HEK293 (cell line): ENCODE measurements around the gene SMTNL1.

ENCODE experiments used
- BCL11A ChIP-seq: fragments of 450-650 bp; formaldehyde crosslinking; IDR thresholded peaks from 2 replicates; pipeline ENCODE4 v1.5.1; 2016; ENCODE audit warnings: low read depth, missing biosample characterization, missing genetic modification characterization
- BCL6B ChIP-seq: fragments of 450-650 bp; formaldehyde crosslinking; IDR thresholded peaks from 2 replicates; pipeline ENCODE4 v1.5.1; 2017; ENCODE audit warnings: missing biosample characterization, missing genetic modification characterization
- ELK4 ChIP-seq: IDR thresholded peaks from 2 replicates; pipeline ENCODE4 v1.6.1; 2011; ENCODE audit warnings: mild to moderate bottlenecking, low read depth, low read length, borderline replicate concordance
- HIC1 ChIP-seq: fragments of 450-650 bp; formaldehyde crosslinking; IDR thresholded peaks from 2 replicates; pipeline ENCODE4 v1.5.1; 2016; ENCODE audit warnings: missing biosample characterization, missing genetic modification characterization
- HOXD13 ChIP-seq: sonication (generic); formaldehyde crosslinking; IDR thresholded peaks from 2 replicates; pipeline ENCODE4 v1.8.0; 2022; ENCODE audit warnings: missing genetic modification reagents, borderline replicate concordance
- IKZF3 ChIP-seq: fragments of 450-650 bp; IDR thresholded peaks from 2 replicates; pipeline ENCODE4 v1.5.0; 2018; ENCODE audit warnings: missing biosample characterization, mild to moderate bottlenecking, missing genetic modification characterization, moderate library complexity
- KLF10 ChIP-seq: fragments of 450-650 bp; IDR thresholded peaks from 2 replicates; pipeline ENCODE4 v1.5.1; 2018; ENCODE audit warnings: missing biosample characterization, mild to moderate bottlenecking, missing genetic modification characterization
- KLF17 ChIP-seq: fragments of 450-650 bp; formaldehyde crosslinking; IDR thresholded peaks from 2 replicates; pipeline ENCODE4 v1.5.1; 2016; ENCODE audit warnings: missing biosample characterization, missing genetic modification characterization
- OSR2 ChIP-seq: fragments of 450-650 bp; formaldehyde crosslinking; IDR thresholded peaks from 2 replicates; pipeline ENCODE4 v1.5.1; 2016; ENCODE audit warnings: missing biosample characterization, missing genetic modification characterization
- PATZ1 ChIP-seq: fragments of 450-650 bp; formaldehyde crosslinking; IDR thresholded peaks from 2 replicates; pipeline ENCODE4 v1.5.1; 2016; ENCODE audit warnings: missing biosample characterization, missing genetic modification characterization
- TCF7L2 ChIP-seq: IDR thresholded peaks from 2 replicates; pipeline ENCODE4 v1.6.1; 2011; ENCODE audit warnings: low read depth, mild to moderate bottlenecking, inconsistent platforms, low read length, moderate library complexity, borderline replicate concordance
- YY2 ChIP-seq: fragments of 450-650 bp; formaldehyde crosslinking; IDR thresholded peaks from 2 replicates; pipeline ENCODE4 v1.5.1; 2016; ENCODE audit warnings: missing biosample characterization, missing genetic modification characterization
- ZBTB17 ChIP-seq: fragments of 450-650 bp; formaldehyde crosslinking; IDR thresholded peaks from 2 replicates; pipeline ENCODE4 v1.5.1; 2016; ENCODE audit warnings: missing biosample characterization, missing genetic modification characterization
- ZBTB8A ChIP-seq: fragments of 450-650 bp; formaldehyde crosslinking; IDR thresholded peaks from 2 replicates; pipeline ENCODE4 v1.5.1; 2016; ENCODE audit warnings: missing biosample characterization, missing genetic modification characterization
- ZNF10 ChIP-seq: fragments of 450-650 bp; formaldehyde crosslinking; IDR thresholded peaks from 2 replicates; pipeline ENCODE4 v1.5.1; 2017; ENCODE audit warnings: missing biosample characterization, missing genetic modification characterization
- ZNF114 ChIP-seq: fragments of 450-650 bp; formaldehyde crosslinking; IDR thresholded peaks from 2 replicates; pipeline ENCODE4 v1.5.0; 2017; ENCODE audit warnings: missing biosample characterization, missing genetic modification characterization
- ZNF146 ChIP-seq: fragments of 450-650 bp; formaldehyde crosslinking; IDR thresholded peaks from 2 replicates; pipeline ENCODE4 v1.5.1; 2016; ENCODE audit warnings: missing biosample characterization, missing genetic modification characterization
- ZNF169 ChIP-seq: fragments of 450-650 bp; formaldehyde crosslinking; IDR thresholded peaks from 2 replicates; pipeline ENCODE4 v1.5.1; 2016; ENCODE audit warnings: missing biosample characterization, missing genetic modification characterization
- ZNF202 ChIP-seq: fragments of 450-650 bp; formaldehyde crosslinking; IDR thresholded peaks from 2 replicates; pipeline ENCODE4 v1.5.1; 2016; ENCODE audit warnings: missing biosample characterization, missing genetic modification characterization, borderline replicate concordance
- ZNF223 ChIP-seq: fragments of 450-650 bp; formaldehyde crosslinking; IDR thresholded peaks from 2 replicates; pipeline ENCODE4 v1.5.1; 2016; ENCODE audit warnings: missing biosample characterization, missing genetic modification characterization
- ZNF280C ChIP-seq: fragments of 450-650 bp; formaldehyde crosslinking; IDR thresholded peaks from 2 replicates; pipeline ENCODE4 v1.5.1; 2016; ENCODE audit warnings: missing biosample characterization, missing genetic modification characterization
- ZNF48 ChIP-seq: fragments of 450-650 bp; formaldehyde crosslinking; IDR thresholded peaks from 2 replicates; pipeline ENCODE4 v1.5.1; 2016; ENCODE audit warnings: missing biosample characterization, missing genetic modification characterization
- ZNF544 ChIP-seq: fragments of 450-650 bp; formaldehyde crosslinking; IDR thresholded peaks from 2 replicates; pipeline ENCODE4 v1.5.0; 2017; ENCODE audit warnings: missing biosample characterization, missing genetic modification characterization
- ZNF548 ChIP-seq: fragments of 450-650 bp; formaldehyde crosslinking; IDR thresholded peaks from 2 replicates; pipeline ENCODE4 v1.5.1; 2016; ENCODE audit warnings: missing biosample characterization, missing genetic modification characterization
- ZNF555 ChIP-seq: fragments of 450-650 bp; formaldehyde crosslinking; conservative IDR thresholded peaks from 2 replicates; pipeline ENCODE4 v1.5.1; 2017; ENCODE audit warnings: missing biosample characterization, mild to moderate bottlenecking, missing genetic modification characterization, inconsistent platforms
- ZNF629 ChIP-seq: fragments of 450-650 bp; formaldehyde crosslinking; IDR thresholded peaks from 2 replicates; pipeline ENCODE4 v1.5.1; 2017; ENCODE audit warnings: missing biosample characterization, missing genetic modification characterization
- ZNF768 ChIP-seq: fragments of 450-650 bp; formaldehyde crosslinking; IDR thresholded peaks from 2 replicates; pipeline ENCODE4 v1.5.1; 2018; ENCODE audit warnings: missing biosample characterization, mild to moderate bottlenecking, missing genetic modification characterization
- ZNF837 ChIP-seq: fragments of 450-650 bp; formaldehyde crosslinking; IDR thresholded peaks from 2 replicates; pipeline ENCODE4 v1.5.1; 2016; ENCODE audit warnings: missing biosample characterization, missing genetic modification characterization
- ZSCAN18 ChIP-seq: fragments of 450-650 bp; formaldehyde crosslinking; IDR thresholded peaks from 2 replicates; pipeline ENCODE4 v1.5.1; 2016; ENCODE audit warnings: missing biosample characterization, missing genetic modification characterization
- ZSCAN30 ChIP-seq: fragments of 450-650 bp; IDR thresholded peaks from 2 replicates; pipeline ENCODE4 v1.5.1; 2018; ENCODE audit warnings: missing biosample characterization, mild to moderate bottlenecking, missing genetic modification characterization, moderate library complexity

The SMTNL1 gene

GRCh38 chr11:57499413-57499982 lies 37.9 kb upstream of the SMTNL1 start (continued):
- TF ChIP-seq ZNF223 (tag by site-specific recombination): no peak
- TF ChIP-seq TCF7L2: no peak
- no peak for TF ChIP-seq ZNF146 (tag by site-specific recombination)
- no peak for TF ChIP-seq ZNF544 (tag by site-specific recombination)
- TF ChIP-seq ZNF114 (tag by site-specific recombination): no peak
- no peak for TF ChIP-seq HOXD13
- 0 out of 2 replicates have a peak, but pooled peaks have one; percentile 16 for TF ChIP-seq ZNF629 (tag by site-specific recombination)
- no peak for TF ChIP-seq HIC1 (tag by site-specific recombination)
- no peak for TF ChIP-seq ZNF48
- TF ChIP-seq KLF17 (tag by site-specific recombination): no peak
- TF ChIP-seq ZNF548: no peak
- TF ChIP-seq ZBTB8A (tag by site-specific recombination): 0 out of 2 replicates have a peak, but pooled peaks have one; percentile 26
- TF ChIP-seq ZSCAN30 (tag by site-specific recombination): no peak
- TF ChIP-seq ZNF202 (tag by site-specific recombination): no peak
- TF ChIP-seq YY2 (tag by site-specific recombination): no peak
- no peak for TF ChIP-seq OSR2
- peak; percentile 92 for TF ChIP-seq IKZF3
- TF ChIP-seq ZSCAN18 (tag by site-specific recombination): no peak
- peak; percentile 22; the same call in 1 of the 2 replicates for TF ChIP-seq BCL11A
- peak; percentile 78 for TF ChIP-seq PATZ1 (tag by site-specific recombination)
- no peak for TF ChIP-seq ZNF768 (tag by site-specific recombination)
- TF ChIP-seq ZNF169 (tag by site-specific recombination): no peak
- no peak for TF ChIP-seq ZNF837 (tag by site-specific recombination)
- TF ChIP-seq ZNF280C (tag by site-specific recombination): no peak
- peak; percentile 96 for TF ChIP-seq KLF10 (tag by site-specific recombination)
- TF ChIP-seq ZNF10 (tag by site-specific recombination): no peak
- no peak for TF ChIP-seq BCL6B (tag by site-specific recombination)
- no peak for TF ChIP-seq ELK4
- TF ChIP-seq ZNF555 (tag by site-specific recombination): no peak
- peak; percentile 50 for TF ChIP-seq ZBTB17 (tag by site-specific recombination)
